Ishikawa (cell line): ENCODE measurements around the gene FOXB1.

ENCODE experiments used
- CEBPB ChIP-seq: IDR thresholded peaks from 2 replicates; pipeline ENCODE4 v1.6.1; 2012
- CREB1 ChIP-seq: IDR thresholded peaks from 2 replicates; pipeline ENCODE4 v1.6.1; 2012; ENCODE audit warnings: low read depth
- EGR1 ChIP-seq: IDR thresholded peaks from 2 replicates; pipeline ENCODE4 v1.6.1; 2012
- EP300 ChIP-seq: IDR thresholded peaks from 2 replicates; pipeline ENCODE4 v1.6.1; 2012; ENCODE audit warnings: borderline replicate concordance
- MAX ChIP-seq: IDR thresholded peaks from 2 replicates; pipeline ENCODE4 v1.6.1; 2012
- NFIC ChIP-seq: IDR thresholded peaks from 2 replicates; pipeline ENCODE4 v1.6.1; 2012
- RAD21 ChIP-seq: IDR thresholded peaks from 2 replicates; pipeline ENCODE4 v1.6.1; 2012; ENCODE audit warnings: low read depth
- REST ChIP-seq: IDR thresholded peaks from 2 replicates; pipeline ENCODE4 v1.6.1; 2012; ENCODE audit warnings: low read depth, mild to moderate bottlenecking
- TAF1 ChIP-seq: IDR thresholded peaks from 2 replicates; pipeline ENCODE4 v1.6.1; 2012; ENCODE audit warnings: low read depth, mild to moderate bottlenecking
- TCF12 ChIP-seq: IDR thresholded peaks from 2 replicates; pipeline ENCODE4 v1.6.1; 2012; ENCODE audit warnings: low read depth
- TEAD4 ChIP-seq: IDR thresholded peaks from 2 replicates; pipeline ENCODE4 v1.6.1; 2012
- USF1 ChIP-seq: IDR thresholded peaks from 2 replicates; pipeline ENCODE4 v1.6.1; 2012
- YY1 ChIP-seq: IDR thresholded peaks from 2 replicates; pipeline ENCODE4 v1.6.1; 2012; ENCODE audit warnings: low read depth
- ZBTB7A ChIP-seq: IDR thresholded peaks from 2 replicates; pipeline ENCODE4 v1.6.1; 2012; ENCODE audit warnings: low read depth

GRCh38 chr15:59994526-59994887 lies 9.6 kb upstream of the FOXB1 start:
- no peak for TF ChIP-seq CREB1
- TF ChIP-seq EGR1: no peak
- no peak for TF ChIP-seq RAD21
- no peak for TF ChIP-seq YY1
- no peak for TF ChIP-seq TAF1
- TF ChIP-seq MAX: no peak
- no peak for TF ChIP-seq REST
- no peak for TF ChIP-seq TCF12
- TF ChIP-seq CEBPB: no peak
- TF ChIP-seq TEAD4: no peak
- TF ChIP-seq ZBTB7A: no peak
- TF ChIP-seq NFIC: no peak
- no peak for TF ChIP-seq EP300
- no peak for TF ChIP-seq USF1
